SK-N-SH treated with all-trans-retinoic acid at 6 μM for 48 hours (cell line): Measurements from ENCODE around the gene ATP6V1F.

ENCODE experiments used
- ARNTL ChIP-seq: fragments of 450-650 bp; formaldehyde crosslinking; IDR thresholded peaks from 2 replicates; pipeline ENCODE4 v1.5.0; 2020; ENCODE audit warnings: low read depth, mild to moderate bottlenecking, moderate library complexity, borderline replicate concordance
- BACH2 ChIP-seq: fragments of 250-450 bp; sonication (Bioruptor Pico); IDR thresholded peaks from 2 replicates; pipeline ENCODE4 v1.9.0; 2021; ENCODE audit warnings: mild to moderate bottlenecking, borderline replicate concordance
- CREB5 ChIP-seq: fragments of 250-450 bp; sonication (Bioruptor Pico); IDR thresholded peaks from 2 replicates; pipeline ENCODE4 v1.5.1; 2020; ENCODE audit warnings: low read depth, mild to moderate bottlenecking, moderate library complexity
- CSRNP3 ChIP-seq: fragments of 250-450 bp; sonication (Bioruptor Pico); IDR thresholded peaks from 2 replicates; pipeline ENCODE4 v1.5.1; 2021; ENCODE audit warnings: mild to moderate bottlenecking, moderate library complexity
- ISL1 ChIP-seq: fragments of 250-450 bp; sonication (Bioruptor Pico); IDR thresholded peaks from 2 replicates; pipeline ENCODE4 v2.1.2; 2022; ENCODE audit warnings: mild to moderate bottlenecking, moderate library complexity
- PATZ1 ChIP-seq: fragments of 250-450 bp; sonication (Bioruptor Pico); IDR thresholded peaks from 2 replicates; pipeline ENCODE4 v1.8.0; 2020; ENCODE audit warnings: mild to moderate bottlenecking, moderate library complexity, borderline replicate concordance
- PPARA ChIP-seq: fragments of 250-450 bp; sonication (Bioruptor Pico); IDR thresholded peaks from 2 replicates; pipeline ENCODE4 v1.5.0; 2020; ENCODE audit warnings: mild to moderate bottlenecking, borderline replicate concordance
- SNAI2 ChIP-seq: fragments of 250-450 bp; sonication (Bioruptor Pico); IDR thresholded peaks from 2 replicates; pipeline ENCODE4 v1.5.0; 2020; ENCODE audit warnings: mild to moderate bottlenecking, moderate library complexity
- TOX ChIP-seq: fragments of 250-450 bp; sonication (Bioruptor Pico); IDR thresholded peaks from 2 replicates; pipeline ENCODE4 v1.8.0; 2021; ENCODE audit warnings: mild to moderate bottlenecking, moderate library complexity, borderline replicate concordance
- TSHZ2 ChIP-seq: fragments of 250-450 bp; sonication (Bioruptor Pico); IDR thresholded peaks from 2 replicates; pipeline ENCODE4 v1.5.0; 2020; ENCODE audit warnings: mild to moderate bottlenecking, moderate library complexity
- ZFP3 ChIP-seq: fragments of 250-450 bp; sonication (Bioruptor Pico); IDR thresholded peaks from 2 replicates; pipeline ENCODE4 v1.5.0; 2020; ENCODE audit warnings: mild to moderate bottlenecking, moderate library complexity
- ZFP30 ChIP-seq: fragments of 450-650 bp; formaldehyde crosslinking; IDR thresholded peaks from 2 replicates; pipeline ENCODE4 v1.5.0; 2022; ENCODE audit warnings: mild to moderate bottlenecking, moderate library complexity
- ZNF8 ChIP-seq: fragments of 450-650 bp; formaldehyde crosslinking; IDR thresholded peaks from 2 replicates; pipeline ENCODE4 v1.5.0; 2020; ENCODE audit warnings: mild to moderate bottlenecking, moderate library complexity

- no peak for TF ChIP-seq PATZ1 (CRISPR knock-in tag)
- no peak for TF ChIP-seq CSRNP3 (CRISPR knock-in tag)
- TF ChIP-seq SNAI2 (CRISPR knock-in tag) = no peak
- no peak for TF ChIP-seq ZNF8 (CRISPR knock-in tag)
- no peak for TF ChIP-seq ZFP3 (CRISPR knock-in tag)
- no peak for TF ChIP-seq BACH2 (CRISPR knock-in tag)
- TF ChIP-seq ISL1 = no peak
- TF ChIP-seq ZFP30 (CRISPR knock-in tag) = no peak
- no peak for TF ChIP-seq ARNTL (CRISPR knock-in tag)
- TF ChIP-seq TOX (CRISPR knock-in tag) = no peak
- TF ChIP-seq CREB5 (CRISPR knock-in tag) = no peak
- TF ChIP-seq PPARA (CRISPR knock-in tag) = no peak
- no peak for TF ChIP-seq TSHZ2 (CRISPR knock-in tag)
Measured at GRCh38 chr7:128867842-128868623, 5.4 kb downstream of the ATP6V1F start.
